ENCODE results near the gene VIT.
"Not testable (repeated sequence)": the region's sequence is repeated elsewhere in the genome, so short reads cannot be mapped to it uniquely, and the experiment has no call there.

VIT gene

DNA sequence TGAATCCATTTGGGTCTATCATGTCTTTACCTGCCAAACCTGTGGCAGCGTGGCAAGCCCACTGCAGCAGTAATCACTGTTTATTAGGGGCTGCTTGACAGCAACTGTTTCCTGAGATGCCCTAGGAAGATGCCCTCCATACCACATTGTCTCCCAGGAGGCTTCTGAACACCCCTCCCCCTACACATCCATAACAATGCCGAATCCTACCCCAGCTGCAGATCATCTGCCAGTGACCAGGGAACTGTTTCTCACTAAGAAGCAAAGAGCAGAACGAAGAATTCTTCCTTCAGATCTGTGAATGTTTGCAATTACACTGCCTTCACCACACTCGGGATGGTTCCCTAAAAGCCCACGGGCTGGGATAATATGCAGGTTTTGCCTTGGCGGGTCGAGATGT, 127.8 kb downstream of the VIT start:
- Histone ChIP-seq H3K9ac (ENCODE audit: low read length in 2 of 2) (no peak overlapping the region), H3K4me1 (ENCODE audit: control insufficient read depth, insufficient read depth, low read length) (no peaks in the 10 kb centered on the region), H3K4me3 (ENCODE audit: low read length in 2 of 2) (no peak overlapping the region), H3K36me3 (ENCODE audit: control insufficient read depth in 2 of 2, insufficient read depth in 2 of 2, low read length in 2 of 2) (no peaks in the 10 kb centered on the region), H3K27me3 (ENCODE audit: control insufficient read depth in 1 of 2, insufficient read depth in 2 of 2, low read length in 2 of 2) (peaks cover 0 to 4% of the 10 kb centered on the region in 2 donors), H3K9me3 (ENCODE audit: control insufficient read depth in 2 of 2, low read length in 2 of 2) (no peaks in the 10 kb centered on the region), H3K27ac (ENCODE audit: low read length) (no peak overlapping the region)

- not testable (repeated sequence) for H3K4me3 ChIP-seq (ENCODE audit: low read length in 2 of 2); H3K9ac ChIP-seq (ENCODE audit: low read length in 2 of 2); H3K4me1 ChIP-seq (ENCODE audit: control insufficient read depth, insufficient read depth, low read length); H3K27ac ChIP-seq (ENCODE audit: low read length); H3K9me3 ChIP-seq (ENCODE audit: control insufficient read depth in 2 of 2, low read length in 2 of 2); H3K27me3 ChIP-seq (ENCODE audit: control insufficient read depth in 1 of 2, insufficient read depth in 2 of 2, low read length in 2 of 2); H3K36me3 ChIP-seq (ENCODE audit: control insufficient read depth in 2 of 2, insufficient read depth in 2 of 2, low read length in 2 of 2)
Measured at GRCh38 chr2:36824683-36825082, 128.2 kb downstream of the VIT start.

DNA sequence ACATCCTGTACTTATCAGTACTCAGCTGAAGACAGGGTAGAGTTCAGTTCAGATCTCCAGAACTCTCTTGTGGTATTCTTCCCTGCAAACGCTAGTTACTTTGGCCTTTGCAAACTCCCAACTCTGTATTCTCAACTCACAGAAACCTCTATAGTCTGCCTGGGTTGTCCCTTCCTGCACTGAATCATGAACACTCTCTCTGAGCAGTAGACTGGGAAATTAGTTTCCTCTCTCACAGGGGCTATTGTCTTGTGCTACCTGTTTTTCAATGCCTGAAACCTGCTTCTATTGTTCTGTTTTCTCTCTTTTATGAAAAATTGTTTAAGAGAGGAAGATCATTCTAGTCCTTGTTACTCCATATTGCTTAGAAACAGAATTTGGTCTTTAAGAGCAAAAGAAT, 134.7 kb downstream of the VIT start:
- Histone ChIP-seq H3K9me3 (ENCODE audit: control insufficient read depth in 2 of 2, low read length in 2 of 2) (no peaks in the 10 kb centered on the region), H3K27me3 (ENCODE audit: control insufficient read depth in 1 of 2, insufficient read depth in 2 of 2, low read length in 2 of 2) (no peaks in the 10 kb centered on the region), H3K27ac (ENCODE audit: low read length) (no peak overlapping the region), H3K9ac (ENCODE audit: low read length in 2 of 2) (no peak overlapping the region), H3K36me3 (ENCODE audit: control insufficient read depth in 2 of 2, insufficient read depth in 2 of 2, low read length in 2 of 2) (no peaks in the 10 kb centered on the region), H3K4me3 (ENCODE audit: low read length in 2 of 2) (no peak overlapping the region), H3K4me1 (ENCODE audit: control insufficient read depth, insufficient read depth, low read length) (no peaks in the 10 kb centered on the region)

- Histone ChIP-seq H3K4me1 (ENCODE audit: control insufficient read depth, insufficient read depth, low read length) (no peaks in the 10 kb centered on the region), H3K9me3 (ENCODE audit: control insufficient read depth in 2 of 2, low read length in 2 of 2) (no peaks in the 10 kb centered on the region), H3K27ac (ENCODE audit: low read length) (no peak overlapping the region), H3K36me3 (ENCODE audit: control insufficient read depth in 2 of 2, insufficient read depth in 2 of 2, low read length in 2 of 2) (no peaks in the 10 kb centered on the region), H3K4me3 (ENCODE audit: low read length in 2 of 2) (no peak overlapping the region), H3K9ac (ENCODE audit: low read length in 2 of 2) (no peak overlapping the region), H3K27me3 (ENCODE audit: control insufficient read depth in 1 of 2, insufficient read depth in 2 of 2, low read length in 2 of 2) (no peaks in the 10 kb centered on the region)
Measured at GRCh38 chr2:36834203-36834602, 137.7 kb downstream of the VIT start.

DNA sequence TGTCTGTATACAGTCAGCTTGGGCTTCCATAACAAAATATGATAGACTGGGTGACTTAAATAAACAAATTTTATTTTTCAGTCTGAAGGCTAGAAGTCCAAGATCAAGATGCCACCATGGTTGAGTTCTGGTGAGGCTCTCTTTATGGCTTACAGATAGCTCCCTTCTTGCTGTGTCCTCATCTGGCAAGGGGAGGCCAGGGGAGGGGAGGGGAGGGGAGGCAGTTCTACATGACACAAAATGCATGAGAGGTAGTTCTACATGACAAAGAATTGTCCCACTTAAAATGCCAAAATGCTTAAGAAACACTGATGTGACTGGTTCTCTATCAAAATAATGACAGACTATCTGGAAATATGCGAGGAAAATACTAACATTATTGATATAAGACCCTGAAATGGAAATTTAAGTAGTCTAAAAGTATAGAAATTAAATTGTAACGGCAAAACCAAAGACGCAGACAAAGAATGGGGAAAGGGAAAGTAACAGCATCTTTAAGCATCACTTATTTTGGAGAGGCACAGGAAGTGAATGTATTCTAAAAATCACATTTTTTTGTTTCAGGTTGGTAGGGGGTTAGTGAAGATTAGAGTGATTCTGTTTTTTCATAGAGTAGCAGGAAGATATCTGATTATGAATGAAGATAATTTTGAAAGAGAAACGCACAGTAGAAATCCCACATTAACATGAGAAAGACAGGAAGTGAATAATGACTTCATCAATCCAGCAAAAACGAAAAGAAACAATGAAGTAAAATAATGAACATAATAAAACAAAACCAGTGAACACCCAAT, 138.4 kb downstream of the VIT start:
- no peaks in the 10 kb centered on the region for H3K36me3 ChIP-seq (ENCODE audit: control insufficient read depth in 2 of 2, insufficient read depth in 2 of 2, low read length in 2 of 2)
- no peak overlapping the region for H3K9ac ChIP-seq (ENCODE audit: low read length in 2 of 2)
- no peak overlapping the region for H3K27ac ChIP-seq (ENCODE audit: low read length)

GRCh38 chr2:36839976-36840617, 143.6 kb downstream of the VIT start:
- Histone ChIP-seq H3K27ac (ENCODE audit: low read length) (no peak overlapping the region), H3K27me3 (ENCODE audit: control insufficient read depth in 1 of 2, insufficient read depth in 2 of 2, low read length in 2 of 2) (no peaks in the 10 kb centered on the region), H3K4me3 (ENCODE audit: low read length in 2 of 2) (no peak overlapping the region), H3K9ac (ENCODE audit: low read length in 2 of 2) (no peak overlapping the region), H3K36me3 (ENCODE audit: control insufficient read depth in 2 of 2, insufficient read depth in 2 of 2, low read length in 2 of 2) (peaks cover 0 to 4% of the 10 kb centered on the region in 2 donors), H3K9me3 (ENCODE audit: control insufficient read depth in 2 of 2, low read length in 2 of 2) (no peaks in the 10 kb centered on the region), H3K4me1 (ENCODE audit: control insufficient read depth, insufficient read depth, low read length) (no peaks in the 10 kb centered on the region)

More for the DNA sequence above, 138.4 kb downstream of the VIT start:
- H3K4me3 ChIP-seq (ENCODE audit: low read length in 2 of 2), result no peak overlapping the region
- no peaks in the 10 kb centered on the region for H3K27me3 ChIP-seq (ENCODE audit: control insufficient read depth in 1 of 2, insufficient read depth in 2 of 2, low read length in 2 of 2)
- no peaks in the 10 kb centered on the region for H3K4me1 ChIP-seq (ENCODE audit: control insufficient read depth, insufficient read depth, low read length)
- H3K9me3 ChIP-seq (ENCODE audit: control insufficient read depth in 2 of 2, low read length in 2 of 2), result no peaks in the 10 kb centered on the region

DNA sequence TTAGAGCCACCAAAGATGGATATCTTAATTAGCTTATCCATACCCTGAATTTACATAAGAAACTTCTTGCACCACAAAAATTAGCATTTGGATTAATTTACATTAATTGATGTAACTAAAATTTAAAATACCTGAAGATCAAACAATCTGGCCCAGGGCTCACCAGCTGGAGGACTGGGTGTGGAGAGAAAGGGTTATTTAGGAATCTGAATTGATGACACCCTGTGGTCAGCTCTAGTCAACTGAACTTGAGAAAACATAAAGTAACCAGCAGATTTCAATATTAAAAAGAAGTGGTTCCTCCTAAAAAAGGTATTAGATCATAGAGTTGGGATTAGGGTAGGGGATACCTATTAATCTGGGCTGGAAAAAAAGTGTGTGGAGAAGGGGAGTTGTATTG, 147.3 kb downstream of the VIT start:
- peaks cover 0 to 6% of the 10 kb centered on the region in 2 donors for H3K36me3 ChIP-seq (ENCODE audit: control insufficient read depth in 2 of 2, insufficient read depth in 2 of 2, low read length in 2 of 2)
- no peak overlapping the region for H3K27ac ChIP-seq (ENCODE audit: low read length)
- no peaks in the 10 kb centered on the region for H3K27me3 ChIP-seq (ENCODE audit: control insufficient read depth in 1 of 2, insufficient read depth in 2 of 2, low read length in 2 of 2)

GRCh38 chr2:36849265-36849664, 152.8 kb downstream of the VIT start:
- Histone ChIP-seq H3K4me3 (ENCODE audit: low read length in 2 of 2) (no peak overlapping the region), H3K9me3 (ENCODE audit: control insufficient read depth in 2 of 2, low read length in 2 of 2) (no peaks in the 10 kb centered on the region), H3K36me3 (ENCODE audit: control insufficient read depth in 2 of 2, insufficient read depth in 2 of 2, low read length in 2 of 2) (peaks cover 10% of the 10 kb centered on the region in 2 donors), H3K9ac (ENCODE audit: low read length in 2 of 2) (no peak overlapping the region), H3K27me3 (ENCODE audit: control insufficient read depth in 1 of 2, insufficient read depth in 2 of 2, low read length in 2 of 2) (no peaks in the 10 kb centered on the region), H3K4me1 (ENCODE audit: control insufficient read depth, insufficient read depth, low read length) (no peaks in the 10 kb centered on the region), H3K27ac (ENCODE audit: low read length) (no peak overlapping the region)

More for the DNA sequence above, 147.3 kb downstream of the VIT start:
- H3K4me1 ChIP-seq (ENCODE audit: control insufficient read depth, insufficient read depth, low read length), result no peaks in the 10 kb centered on the region
- no peak overlapping the region for H3K9ac ChIP-seq (ENCODE audit: low read length in 2 of 2)
- no peaks in the 10 kb centered on the region for H3K9me3 ChIP-seq (ENCODE audit: control insufficient read depth in 2 of 2, low read length in 2 of 2)
- H3K4me3 ChIP-seq (ENCODE audit: low read length in 2 of 2), result no peak overlapping the region

GRCh38 chr2:36854241-36854640, 157.7 kb downstream of the VIT start:
- H3K9ac ChIP-seq (ENCODE audit: low read length in 2 of 2), result no peak overlapping the region
- no peaks in the 10 kb centered on the region for H3K9me3 ChIP-seq (ENCODE audit: control insufficient read depth in 2 of 2, low read length in 2 of 2)
- H3K4me1 ChIP-seq (ENCODE audit: control insufficient read depth, insufficient read depth, low read length), result no peaks in the 10 kb centered on the region
- no peak overlapping the region for H3K27ac ChIP-seq (ENCODE audit: low read length)
- no peaks in the 10 kb centered on the region for H3K27me3 ChIP-seq (ENCODE audit: control insufficient read depth in 1 of 2, insufficient read depth in 2 of 2, low read length in 2 of 2)
- no peak overlapping the region for H3K4me3 ChIP-seq (ENCODE audit: low read length in 2 of 2)
- H3K36me3 ChIP-seq (ENCODE audit: control insufficient read depth in 2 of 2, insufficient read depth in 2 of 2, low read length in 2 of 2), result peaks cover 11 to 25% of the 10 kb centered on the region in 2 donors

DNA sequence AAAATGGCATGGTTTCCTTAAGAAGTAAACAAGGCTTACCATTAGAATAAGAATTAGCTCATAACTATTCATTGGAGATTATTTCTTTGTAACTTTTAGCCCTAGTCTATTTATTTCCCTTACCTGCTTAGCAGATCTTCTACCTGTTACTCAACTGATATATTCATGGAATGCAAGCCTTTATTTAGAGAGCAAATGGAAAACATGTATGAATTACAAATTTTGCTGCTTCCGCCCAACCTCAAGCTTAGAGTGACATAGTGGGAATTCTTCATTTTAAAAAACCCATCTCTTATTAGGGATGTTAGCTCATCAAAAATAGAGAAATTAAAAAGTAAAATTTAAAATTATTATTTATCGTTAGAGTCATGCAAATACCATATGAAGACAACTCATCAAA, 158.9 kb downstream of the VIT start:
- H3K27ac ChIP-seq (ENCODE audit: low read length), result no peak overlapping the region
- no peaks in the 10 kb centered on the region for H3K9me3 ChIP-seq (ENCODE audit: control insufficient read depth in 2 of 2, low read length in 2 of 2)
- peaks cover 6 to 21% of the 10 kb centered on the region in 2 donors for H3K36me3 ChIP-seq (ENCODE audit: control insufficient read depth in 2 of 2, insufficient read depth in 2 of 2, low read length in 2 of 2)
- no peaks in the 10 kb centered on the region for H3K27me3 ChIP-seq (ENCODE audit: control insufficient read depth in 1 of 2, insufficient read depth in 2 of 2, low read length in 2 of 2)
- no peak overlapping the region for H3K4me3 ChIP-seq (ENCODE audit: low read length in 2 of 2)
- no peak overlapping the region for H3K9ac ChIP-seq (ENCODE audit: low read length in 2 of 2)
- no peaks in the 10 kb centered on the region for H3K4me1 ChIP-seq (ENCODE audit: control insufficient read depth, insufficient read depth, low read length)

- no peak overlapping the region for H3K4me3 ChIP-seq (ENCODE audit: low read length in 2 of 2)
- H3K27ac ChIP-seq (ENCODE audit: low read length), result no peak overlapping the region
- H3K4me1 ChIP-seq (ENCODE audit: control insufficient read depth, insufficient read depth, low read length), result no peaks in the 10 kb centered on the region
- H3K9me3 ChIP-seq (ENCODE audit: control insufficient read depth in 2 of 2, low read length in 2 of 2), result no peaks in the 10 kb centered on the region
- H3K9ac ChIP-seq (ENCODE audit: low read length in 2 of 2), result no peak overlapping the region
- no peaks in the 10 kb centered on the region for H3K27me3 ChIP-seq (ENCODE audit: control insufficient read depth in 1 of 2, insufficient read depth in 2 of 2, low read length in 2 of 2)
- H3K36me3 ChIP-seq (ENCODE audit: control insufficient read depth in 2 of 2, insufficient read depth in 2 of 2, low read length in 2 of 2), result peaks cover 3 to 21% of the 10 kb centered on the region in 2 donors
Measured at GRCh38 chr2:36857713-36858112, 161.2 kb downstream of the VIT start.

All from stomach smooth muscle (tissue), 2 donors.